CD1c-positive myeloid dendritic cell (primary cell): ENCODE data around the gene FBRSL1.

Experiments used
- DNase-seq: peaks from one replicate; pipeline ENCODE4 v3.0.0-alpha.2; 2016; ENCODE audit errors: extremely low spot score

FBRSL1 gene

DNA sequence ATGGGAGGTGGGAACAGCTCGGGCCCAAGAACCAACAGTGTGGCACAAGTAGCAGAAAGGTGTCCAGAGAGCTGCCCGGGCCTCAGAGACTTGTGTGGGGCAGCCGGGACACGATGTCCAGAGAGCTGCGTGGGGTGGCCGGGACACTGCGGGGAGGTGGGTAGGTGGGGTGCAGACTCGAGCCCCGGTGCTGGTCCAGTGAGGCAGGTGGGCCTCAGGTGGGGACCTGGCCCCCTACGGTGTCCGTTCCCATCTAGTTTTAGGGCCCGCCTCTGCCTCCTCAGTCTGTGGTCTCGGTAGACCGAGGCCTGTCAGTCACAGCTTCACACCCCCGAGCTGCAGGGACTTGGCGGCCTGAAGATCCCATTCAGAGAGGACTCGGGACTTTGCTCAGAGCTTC lies 6.3 kb upstream of the FBRSL1 start:
- no peak for DNase-seq

DNA sequence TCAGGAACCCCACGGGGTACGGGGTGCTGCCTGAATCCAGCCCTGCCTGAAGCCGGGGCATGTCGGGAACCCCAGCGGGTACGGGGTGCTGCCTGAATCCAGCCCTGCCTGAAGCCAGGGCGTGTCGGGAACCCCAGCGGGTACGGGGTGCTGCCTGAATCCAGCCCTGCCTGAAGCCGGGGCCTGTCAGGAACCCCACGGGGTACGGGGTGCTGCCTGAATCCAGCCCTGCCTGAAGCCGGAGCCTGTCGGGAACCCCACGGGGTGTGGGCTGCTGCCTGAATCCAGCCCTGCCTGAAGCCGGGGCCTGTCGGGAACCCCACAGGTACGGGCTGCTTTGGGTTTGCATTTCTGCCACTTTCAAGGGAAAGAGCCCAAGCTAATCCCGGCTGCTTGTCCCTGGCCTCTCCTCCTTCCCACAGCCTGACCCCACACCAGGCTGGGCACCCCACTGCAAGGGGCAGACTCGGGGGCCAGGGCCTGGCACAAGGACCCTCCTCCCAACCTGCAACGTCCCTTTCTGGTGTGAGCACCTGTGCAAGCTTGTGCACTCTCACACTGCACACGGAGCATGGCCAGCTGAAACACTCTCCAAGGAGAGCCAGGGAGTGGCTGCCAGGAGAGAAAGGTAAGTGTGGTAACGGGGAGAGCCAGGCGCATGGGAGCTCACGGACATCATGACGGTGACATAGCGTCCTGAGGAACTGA lies 5.6 kb upstream of the FBRSL1 start:
- no peak for DNase-seq

DNA sequence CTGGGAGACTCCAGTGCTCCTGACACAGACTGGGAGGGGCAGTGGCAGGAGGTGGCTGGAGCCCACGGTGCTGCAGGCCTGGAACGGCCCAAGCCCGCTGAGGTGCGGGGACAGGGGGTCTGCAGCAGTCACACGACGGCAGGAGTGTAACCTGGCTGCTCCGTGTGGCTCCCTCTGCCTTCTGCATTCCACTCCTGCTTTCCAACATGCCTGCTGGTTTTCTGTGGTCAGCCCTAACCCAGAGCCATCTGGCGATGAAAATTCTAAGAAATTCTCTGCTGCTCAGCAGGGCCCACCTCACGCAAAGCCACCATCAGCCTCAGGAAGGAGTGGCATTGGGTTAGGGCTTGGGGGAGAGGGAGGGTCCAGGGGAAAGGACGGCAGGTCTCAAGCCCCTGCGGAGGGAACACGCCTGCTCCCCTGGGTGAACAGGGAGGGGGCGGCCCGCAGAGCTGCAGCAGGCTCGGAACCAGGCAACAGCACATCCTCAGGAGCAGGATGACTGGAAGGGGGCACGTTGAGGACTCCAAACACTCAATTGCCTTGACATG lies 5.0 kb upstream of the FBRSL1 start:
- no peak for DNase-seq

DNA sequence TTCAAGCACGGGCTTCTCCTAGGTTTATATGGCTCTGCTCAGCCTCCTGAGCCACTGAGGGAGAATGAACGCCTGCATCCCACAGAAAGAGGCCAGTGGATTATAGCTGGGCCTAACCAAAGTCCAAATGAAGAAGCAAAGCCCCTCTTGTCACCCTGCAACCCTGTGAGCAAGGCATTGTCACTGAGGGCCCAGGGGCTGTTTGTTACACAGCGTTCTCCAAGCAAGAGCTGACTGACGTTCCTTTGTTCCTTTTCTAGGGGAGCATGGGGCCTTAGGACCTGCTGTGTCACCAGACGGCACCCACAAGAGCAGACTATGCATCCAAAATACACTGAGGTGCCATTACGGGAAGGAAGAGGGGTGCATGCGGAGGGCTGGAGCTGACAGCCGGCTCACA lies 4.3 kb upstream of the FBRSL1 start:
- no peak for DNase-seq

DNA sequence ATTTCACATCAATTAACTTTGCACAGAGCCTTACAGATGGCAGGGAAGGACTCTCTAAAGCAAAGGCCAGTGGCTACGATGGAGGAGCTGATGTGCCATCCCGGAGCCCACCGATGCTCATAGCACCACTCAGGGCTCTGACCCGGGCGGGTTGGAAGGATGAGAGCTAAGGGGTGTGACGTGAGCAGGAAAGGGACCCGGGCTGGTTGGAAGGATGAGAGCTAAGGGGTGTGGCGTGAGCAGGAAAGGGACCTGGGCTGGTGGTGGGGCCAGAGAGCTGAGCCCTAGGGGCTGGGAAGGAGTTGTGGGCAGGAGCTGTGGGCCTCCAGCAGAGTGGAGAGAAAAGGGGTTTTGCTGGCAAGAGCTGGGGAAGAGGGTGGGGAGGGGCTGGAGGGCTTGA lies 3.8 kb upstream of the FBRSL1 start:
- DNase-seq: no peak

DNA sequence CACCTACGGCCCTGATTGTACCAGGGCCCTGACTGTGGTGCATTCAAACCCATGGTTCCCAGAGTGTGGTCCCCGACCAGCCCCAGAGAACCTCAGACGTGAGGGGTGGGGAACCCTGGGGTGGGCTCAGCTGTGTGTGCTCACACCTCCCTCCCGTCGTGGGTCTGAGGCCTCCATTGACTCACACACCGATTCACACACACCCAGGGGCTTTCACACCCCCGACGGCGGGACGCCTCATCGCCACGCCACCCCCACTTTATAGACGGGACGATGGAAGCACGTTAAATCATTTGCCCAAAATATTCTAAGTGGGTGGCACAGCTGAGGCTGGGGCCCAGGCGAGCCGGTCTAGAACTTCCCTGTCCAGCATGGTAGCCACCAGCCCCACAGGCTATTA lies 3.4 kb upstream of the FBRSL1 start:
- DNase-seq: no peak

DNA sequence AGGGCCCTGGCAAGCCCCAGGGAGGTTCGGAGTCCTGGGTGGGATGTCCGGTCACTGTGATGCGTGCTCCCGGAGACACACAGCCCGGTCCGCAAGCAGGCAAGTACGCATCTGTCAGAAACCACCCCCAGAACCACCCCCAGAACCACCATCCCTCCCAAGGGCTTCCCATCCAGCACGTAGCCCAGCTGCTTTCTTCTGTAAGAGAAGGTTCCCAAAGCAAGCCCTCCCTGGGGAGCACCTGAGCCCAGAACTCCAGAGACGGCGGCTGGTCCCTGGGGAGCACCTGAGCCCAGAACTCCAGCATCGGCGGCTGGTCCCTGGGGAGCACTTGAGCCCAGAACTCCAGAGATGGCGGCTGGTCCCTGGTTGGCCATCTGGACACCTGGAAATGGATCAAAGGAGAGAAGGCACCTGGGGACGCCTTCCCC lies 2.6 kb upstream of the FBRSL1 start:
- no peak for DNase-seq

DNA sequence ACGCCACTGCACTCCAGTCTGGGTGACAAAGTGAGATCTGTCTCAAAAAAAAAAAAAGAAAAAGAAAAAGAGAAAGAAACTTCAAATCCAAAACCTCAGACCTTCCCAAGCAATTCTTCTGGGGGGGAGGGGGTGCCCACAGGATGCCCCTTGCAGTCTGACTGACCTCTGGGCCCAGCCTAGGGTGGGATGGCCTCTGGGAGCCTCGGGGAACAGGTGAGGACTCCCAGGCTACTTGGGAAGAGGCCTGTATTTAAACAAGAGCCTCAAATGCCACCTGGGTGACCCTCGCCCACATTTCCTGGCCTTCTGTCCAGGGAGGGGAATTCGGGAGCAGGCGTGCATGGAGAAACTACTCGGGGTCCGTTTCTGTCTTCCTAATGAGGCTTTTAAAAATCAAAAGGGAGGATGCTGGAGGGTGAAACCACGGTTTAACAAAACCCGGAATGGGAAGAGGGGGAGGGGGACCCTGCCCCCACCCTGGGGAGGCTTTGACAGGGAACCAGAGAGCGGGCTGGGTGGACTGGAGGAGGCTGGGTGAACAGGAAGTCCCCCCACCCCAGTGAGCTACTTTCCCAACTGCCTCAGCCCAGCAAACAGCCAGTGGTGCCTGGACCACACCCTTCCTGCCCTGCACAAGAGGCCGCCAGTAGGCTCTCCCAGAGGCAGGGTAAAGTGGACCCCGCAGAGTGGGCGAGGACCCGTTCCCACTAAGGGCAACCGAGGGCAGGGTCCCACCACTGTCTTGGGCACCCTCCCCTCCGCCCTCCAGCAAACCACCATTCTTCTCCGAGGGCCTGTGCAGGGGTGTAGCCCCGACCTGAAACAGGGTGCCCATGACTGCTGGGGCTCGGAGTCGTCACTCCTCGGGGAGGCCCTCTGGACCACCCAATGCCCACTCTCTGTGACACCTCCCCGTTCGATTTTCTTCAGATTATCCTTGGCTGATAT lies 1.5 kb upstream of the FBRSL1 start:
- DNase-seq: peak; percentile 59

DNA sequence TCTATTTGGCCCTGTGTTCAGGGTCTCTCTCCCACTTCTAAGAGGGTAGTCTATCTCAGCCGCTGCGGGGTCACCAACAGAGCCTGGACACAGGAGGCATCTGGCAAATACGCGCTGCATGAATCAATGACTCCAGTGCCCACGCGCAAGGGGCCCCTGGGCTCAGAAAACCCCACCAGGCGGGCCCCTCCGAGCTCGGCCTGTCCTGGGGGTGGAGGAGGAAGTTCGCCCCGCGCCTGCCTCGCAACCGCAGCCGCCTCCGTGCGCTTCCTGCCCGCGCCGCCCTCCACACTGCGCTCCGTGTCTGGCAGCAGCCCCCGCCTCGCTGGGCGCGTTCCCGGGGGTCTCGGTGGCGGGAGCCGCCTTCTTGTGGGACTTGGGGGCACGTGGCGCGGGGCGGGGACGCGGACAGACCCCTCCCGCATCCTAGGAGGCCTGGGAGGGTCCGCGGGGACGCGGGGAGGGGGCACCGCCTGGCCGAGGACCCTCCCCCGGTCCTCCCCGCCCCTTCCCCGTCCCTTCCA lies 811 bp upstream of the FBRSL1 start:
- peak; percentile 59 for DNase-seq

DNA sequence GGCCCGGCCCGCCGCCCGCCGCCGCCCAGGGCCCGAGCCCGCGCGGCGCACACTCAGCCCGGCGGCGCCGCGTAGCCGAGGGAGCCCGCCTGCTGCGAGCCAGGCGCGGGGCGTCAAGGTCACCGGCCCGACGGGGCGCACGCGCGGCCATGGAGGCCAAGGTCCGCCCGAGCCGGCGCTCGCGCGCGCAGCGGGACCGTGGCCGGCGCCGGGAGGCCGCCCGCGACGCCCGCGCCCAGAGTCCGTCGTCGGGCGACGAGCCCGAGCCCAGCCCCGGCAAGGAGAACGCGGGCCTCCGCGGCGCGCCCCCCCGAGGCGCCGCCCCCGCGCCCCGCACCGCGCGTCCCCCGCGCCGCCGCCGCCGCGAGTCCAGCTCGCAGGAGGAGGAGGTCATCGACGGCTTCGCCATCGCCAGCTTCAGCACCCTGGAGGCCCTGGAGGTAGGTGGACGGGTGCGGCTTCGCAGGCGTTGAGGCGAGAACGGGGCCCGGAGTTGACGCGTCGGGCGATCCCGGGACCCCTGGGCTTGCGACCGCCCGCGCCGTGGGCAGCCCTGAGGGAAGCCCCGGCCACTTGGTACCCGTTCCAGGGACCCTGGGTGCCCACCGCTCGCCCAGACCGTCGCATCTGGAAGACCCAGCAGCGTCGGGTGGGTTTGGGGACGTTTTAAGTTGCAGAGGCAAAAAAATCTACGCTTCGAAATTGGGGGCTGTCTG lies 629 bp downstream of the FBRSL1 start:
- DNase-seq: peak; percentile 33

DNA sequence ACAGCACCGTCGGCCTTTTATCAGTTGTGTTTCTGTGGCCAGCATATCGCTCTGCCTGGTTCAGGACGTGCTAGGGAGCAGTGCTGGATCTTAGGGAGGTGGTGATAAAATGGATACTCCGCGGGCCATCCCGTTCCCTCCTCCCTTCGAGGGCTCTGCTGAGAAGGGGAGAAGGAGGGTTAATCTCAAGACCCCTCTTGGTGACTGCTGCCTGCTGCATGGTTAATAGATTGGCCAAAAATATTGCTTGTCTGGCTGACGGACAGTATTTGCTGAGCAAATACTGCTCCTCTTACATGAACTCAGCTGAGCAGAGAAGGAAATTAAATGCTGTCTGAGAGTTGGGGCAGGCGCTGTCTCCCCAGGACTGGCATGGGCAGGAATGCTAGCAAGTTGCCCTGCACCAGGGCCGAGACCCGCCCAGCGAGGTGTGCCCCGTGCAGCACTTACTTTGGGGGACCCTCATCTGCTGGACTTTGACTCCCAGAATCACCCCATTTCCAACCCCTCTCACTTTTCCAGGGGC lies 1.2 kb downstream of the FBRSL1 start:
- no peak for DNase-seq

DNA sequence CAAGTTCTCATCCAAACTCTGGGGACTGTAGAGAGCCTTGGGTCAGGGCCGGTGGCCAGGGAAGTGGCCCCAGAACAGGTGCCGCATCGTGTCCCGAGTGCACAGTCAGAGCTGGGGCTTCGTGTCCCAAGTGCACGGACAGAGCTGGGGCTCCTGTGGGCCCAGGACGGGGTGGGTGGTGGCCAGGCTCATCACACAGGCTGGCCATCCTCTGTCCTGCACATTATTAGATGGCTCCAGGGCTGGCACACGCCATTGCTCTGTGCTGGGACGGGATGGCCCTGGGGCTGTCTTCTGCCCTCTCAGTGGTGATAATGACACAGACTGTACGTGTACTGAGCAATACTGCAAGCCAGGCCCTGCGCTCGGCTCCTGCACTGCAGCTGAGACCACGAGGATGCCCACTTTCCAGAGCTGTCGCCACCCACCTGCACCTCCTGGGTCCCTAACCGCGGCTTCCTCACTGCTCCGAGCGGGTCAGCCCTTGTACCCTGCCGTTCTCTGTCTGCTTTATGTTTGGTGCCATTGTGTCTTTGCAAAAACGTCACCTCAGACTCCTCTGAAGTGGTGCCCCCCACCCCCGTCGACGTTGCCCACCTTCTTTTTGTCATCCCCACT lies 1.9 kb downstream of the FBRSL1 start:
- DNase-seq: no peak

DNA sequence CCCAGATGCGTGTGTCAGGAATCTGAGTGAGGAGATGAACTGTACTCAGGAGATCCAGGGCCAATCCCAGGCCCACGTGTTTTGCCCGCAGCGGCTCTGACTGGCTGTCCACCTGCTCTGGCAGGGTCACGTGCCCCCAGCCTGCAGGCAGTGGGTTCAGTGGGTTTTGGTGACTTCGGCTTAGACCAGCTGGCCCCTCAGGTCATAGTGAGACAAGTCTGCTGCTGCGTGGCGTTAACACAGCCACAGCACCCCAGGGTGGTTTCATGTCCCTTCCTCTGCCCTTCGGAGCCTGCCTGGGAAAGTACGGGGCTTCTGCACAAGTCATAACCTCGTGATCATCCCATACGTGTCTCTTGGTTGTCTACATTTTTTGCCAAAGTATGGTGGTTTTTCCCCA lies 2.6 kb downstream of the FBRSL1 start:
- DNase-seq: no peak

DNA sequence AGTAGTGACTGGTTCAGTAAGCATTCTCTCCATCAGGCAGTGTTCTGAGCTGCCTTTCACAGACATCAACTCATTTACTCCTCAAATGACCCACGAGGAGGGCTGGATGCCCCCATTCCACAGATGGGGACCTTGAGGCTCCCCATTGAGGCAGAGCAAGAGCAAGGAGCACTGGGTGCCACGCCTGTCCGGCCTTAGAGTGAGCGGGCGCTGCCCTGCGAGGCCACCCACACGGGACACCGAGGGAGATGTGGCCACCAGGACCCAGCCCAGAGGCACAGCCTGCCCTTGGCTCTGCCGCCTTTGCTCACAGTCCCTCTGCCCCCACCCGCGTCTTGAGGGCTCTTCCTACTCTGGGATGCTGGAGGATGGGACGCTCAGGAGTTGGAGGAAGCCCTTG lies 3.0 kb downstream of the FBRSL1 start:
- DNase-seq: no peak

DNA sequence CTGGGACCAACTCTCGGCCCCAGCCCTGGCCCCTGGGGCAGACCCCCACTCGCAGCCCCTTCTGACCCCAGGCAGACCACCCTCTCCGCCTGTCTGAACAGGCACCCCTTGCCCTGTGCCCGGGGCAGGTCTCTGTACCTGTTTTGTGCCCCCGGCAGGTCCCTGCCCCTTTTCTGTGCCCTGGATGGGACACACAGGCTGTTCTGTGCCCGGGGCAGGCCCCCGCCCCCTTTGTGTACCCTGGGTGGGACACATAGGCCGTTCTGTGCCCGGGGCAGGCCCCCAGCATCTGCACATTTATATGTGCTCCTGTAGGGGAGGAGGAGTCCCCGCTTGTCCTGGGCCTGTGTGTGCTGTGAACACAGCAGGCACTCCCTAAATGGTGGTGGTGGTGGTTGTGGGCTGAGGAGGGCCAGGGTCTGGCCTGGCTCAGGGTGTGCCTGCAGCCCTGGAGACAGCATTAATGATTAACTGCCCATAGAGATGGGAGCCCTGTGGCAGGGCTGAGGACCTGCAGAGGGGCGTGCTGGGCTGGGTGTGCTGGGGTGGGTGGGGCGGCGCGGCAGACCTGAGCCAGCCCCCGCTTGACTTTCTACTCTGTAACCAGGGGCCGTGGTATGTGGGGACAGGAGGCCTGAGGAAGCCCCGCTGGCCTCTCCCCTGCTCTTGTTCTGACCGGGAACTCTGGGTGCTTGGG lies 3.7 kb downstream of the FBRSL1 start:
- no peak for DNase-seq

DNA sequence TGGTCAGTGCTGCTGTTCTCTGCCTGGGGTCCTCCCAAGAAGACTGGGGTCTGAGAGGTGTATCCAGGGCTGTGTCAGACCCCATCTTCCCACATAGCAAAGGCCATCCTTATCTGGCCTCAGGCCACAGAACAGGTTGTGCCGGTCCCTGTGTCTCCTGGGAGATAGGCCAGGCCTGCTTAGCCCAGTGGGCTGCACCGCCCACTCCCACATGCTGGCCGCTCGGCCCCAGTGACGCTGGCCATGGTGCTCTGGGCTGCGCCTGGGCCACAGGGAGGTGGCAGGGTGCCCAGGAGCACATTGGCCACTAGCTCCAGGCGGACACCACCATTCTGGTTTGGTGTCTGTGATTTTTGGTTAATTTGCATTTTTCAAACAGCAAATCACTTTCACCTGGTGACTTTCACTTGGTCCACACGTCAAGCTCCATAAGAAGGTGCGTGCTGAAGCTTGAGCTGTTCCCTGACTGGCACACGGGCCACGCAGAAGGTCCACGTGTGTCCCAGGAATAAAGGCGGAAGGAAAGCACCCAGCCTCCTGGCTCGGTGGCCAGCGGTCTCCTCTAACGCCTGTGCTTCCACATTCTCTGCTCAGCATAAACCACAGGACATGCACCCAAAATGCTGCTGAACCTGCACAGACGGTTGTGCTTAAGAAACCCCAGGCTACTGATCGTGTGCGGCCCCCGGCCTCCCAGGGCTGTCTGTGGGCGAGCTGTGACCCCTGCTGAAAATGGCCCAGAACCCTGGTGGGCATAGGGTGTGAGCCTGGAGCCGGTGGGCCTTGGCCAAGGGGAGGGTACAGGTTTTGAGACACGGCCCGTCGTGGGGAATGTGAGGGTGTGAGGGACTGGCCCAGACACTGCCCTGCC lies 4.6 kb downstream of the FBRSL1 start:
- no peak for DNase-seq

DNA sequence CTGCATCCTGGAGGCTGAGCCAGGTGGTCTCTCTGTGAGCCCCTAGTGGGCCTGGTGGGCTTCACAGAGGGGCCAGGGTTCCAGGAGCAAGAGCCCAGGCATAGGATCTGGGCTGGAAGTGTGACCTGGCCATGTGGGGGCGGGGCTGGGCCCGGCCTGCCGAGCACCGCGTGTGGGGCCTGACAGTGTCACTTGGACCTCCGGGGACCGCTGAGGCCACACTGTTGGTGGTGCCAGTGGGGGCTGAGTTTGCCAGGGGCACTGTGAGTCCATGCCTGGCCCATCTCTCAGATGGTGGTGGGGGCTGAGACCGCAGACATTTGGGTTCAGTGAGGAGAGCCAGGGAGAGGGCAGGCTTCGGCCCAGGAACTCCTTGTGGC lies 5.2 kb downstream of the FBRSL1 start:
- no peak for DNase-seq

DNA sequence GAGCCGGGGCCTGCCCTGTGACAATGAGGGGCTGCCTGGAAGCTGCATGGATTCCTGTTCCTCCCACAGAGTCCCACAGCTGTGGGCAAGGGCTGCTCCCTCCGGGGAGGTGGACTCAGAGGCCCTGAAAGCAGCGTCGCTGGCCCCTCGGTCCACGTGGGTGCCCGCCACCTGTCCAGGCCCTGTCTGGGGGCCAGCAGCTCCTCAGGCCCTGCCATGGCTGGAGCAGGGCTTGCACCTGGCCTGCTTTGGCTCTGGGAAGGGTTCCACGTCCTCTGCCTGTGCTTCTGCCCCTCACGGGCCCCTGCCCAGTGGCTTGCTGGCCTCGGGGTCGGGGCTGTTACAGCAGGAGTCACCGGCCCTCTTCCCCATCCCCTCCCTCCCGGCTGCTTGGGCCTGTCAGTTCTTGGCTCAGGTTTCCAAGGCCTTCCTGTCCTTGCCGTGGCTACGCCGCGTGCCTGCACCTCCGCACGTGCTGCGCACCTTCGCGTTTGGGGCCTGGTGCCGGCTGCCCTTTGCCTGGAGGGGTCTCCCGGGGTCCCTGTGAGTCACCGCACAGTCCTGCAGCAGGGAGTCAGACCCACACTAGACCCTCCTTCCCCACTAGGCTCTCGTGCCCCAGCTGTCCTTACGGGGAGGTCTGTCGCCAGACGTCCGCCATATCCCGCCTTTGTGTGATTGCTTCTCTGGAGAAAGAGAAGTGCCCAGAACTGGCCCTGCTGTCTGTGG lies 5.8 kb downstream of the FBRSL1 start:
- DNase-seq: no peak

DNA sequence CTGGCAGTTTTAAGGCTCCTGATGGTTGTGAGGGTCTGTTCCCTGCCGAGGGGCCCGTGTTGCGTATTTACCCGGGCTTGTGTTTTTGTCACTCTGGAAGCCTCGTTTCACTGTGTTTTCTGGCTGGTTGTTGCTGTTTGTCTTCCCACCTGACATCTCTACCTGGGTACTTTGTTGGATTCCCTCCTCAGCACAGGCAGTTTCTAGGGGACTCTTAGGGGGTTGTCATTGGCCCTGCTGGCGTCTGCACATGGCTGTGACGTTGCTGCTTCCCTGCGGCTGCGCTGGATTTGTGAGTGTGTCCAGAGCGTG lies 6.4 kb downstream of the FBRSL1 start:
- DNase-seq: no peak
